HG03060 (cell line): ENCODE measurements around the gene ATP11C.
"Not testable (repeated sequence)": the region's sequence is repeated elsewhere in the genome, so short reads cannot be mapped to it uniquely, and the experiment has no call there.

Experiments
- ATAC-seq: cut with Tn5 transposase; IDR thresholded peaks from one replicate; pipeline ENCODE4 v1.9.1; 2021; ENCODE audit warnings: low read depth, moderate number of reproducible peaks; ENCODE audit not compliant: unreplicated experiment

ATP11C gene

DNA sequence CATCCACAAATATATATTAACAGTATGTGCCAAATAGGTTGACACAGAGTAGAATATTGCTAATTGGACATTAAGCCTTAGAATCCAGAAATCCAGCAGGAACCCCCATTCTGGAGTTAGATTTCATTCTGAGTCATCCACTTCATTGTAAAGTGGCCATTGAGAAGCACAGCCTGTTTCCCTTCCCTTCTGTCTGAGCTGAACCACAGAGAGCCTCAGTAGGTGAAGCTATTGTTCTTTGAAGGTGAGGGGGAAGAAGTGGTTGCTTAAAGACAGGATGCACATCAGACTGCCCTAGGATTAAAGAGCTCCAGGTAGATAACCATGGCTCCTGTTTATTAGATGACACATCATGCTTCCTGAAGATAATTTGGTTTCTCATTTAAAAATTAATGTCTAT is 194.3 kb downstream of the ATP11C start:
- ATAC-seq = no peak

DNA sequence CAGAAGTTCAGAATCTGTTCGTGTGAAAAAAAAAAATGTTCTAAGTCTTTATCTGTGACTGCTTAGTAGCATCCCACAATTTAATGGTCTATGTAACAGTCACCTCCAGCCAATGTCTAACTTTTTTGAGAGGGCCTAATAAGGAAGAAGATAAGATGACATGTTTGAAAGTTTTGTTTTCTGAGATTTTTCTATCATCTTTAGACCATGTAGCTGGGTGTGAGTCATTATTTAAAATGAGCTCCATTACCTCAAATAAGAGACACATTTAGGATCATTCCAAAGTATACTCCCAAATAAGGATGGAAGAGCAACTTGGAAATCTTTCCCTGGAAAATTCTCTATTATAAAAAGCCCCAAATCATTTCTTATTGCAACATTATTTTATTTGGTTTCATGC is 196.7 kb downstream of the ATP11C start:
- ATAC-seq = no peak

DNA sequence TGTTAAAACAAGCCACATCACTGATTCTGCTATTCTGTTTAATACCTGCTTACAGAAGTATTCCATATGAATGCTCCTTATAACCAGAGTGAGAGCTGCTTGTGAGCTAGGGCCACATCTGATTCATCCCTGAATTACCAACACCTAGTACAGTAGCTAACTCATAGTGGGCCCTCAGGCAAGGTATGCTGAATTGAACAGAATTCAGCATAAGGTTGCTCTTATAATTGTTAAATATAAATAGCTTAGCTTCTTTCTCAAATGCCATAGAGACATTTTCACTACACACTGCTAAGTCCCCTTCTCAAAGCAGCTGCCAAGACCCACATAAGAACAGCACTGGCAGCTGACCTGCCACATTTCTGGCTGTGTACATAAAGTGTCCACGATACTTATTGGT is 197.9 kb downstream of the ATP11C start:
- ATAC-seq = no peak

DNA sequence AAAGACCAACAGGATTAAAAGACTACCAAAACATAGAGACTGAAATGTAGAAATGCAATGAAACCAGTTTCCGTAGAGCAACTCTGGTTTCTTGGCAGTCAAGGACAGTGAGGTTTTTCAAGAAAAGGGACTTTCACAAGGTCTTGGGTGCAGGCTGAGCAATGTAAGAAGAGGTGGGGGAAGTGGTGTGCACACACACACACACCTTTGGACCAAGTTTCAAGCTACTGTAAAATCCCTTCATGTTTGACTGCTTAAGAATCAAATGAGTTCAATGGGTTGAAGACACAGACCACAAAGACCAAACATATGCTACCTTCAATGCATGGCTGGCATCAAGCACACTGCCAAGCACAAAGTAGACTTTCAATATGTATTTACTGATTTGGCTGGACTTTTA is 207.1 kb downstream of the ATP11C start:
- ATAC-seq = peak; percentile 93

- ATAC-seq = no peak
Observed at GRCh38 chrX:139724626-139725025, 208.2 kb downstream of the ATP11C start.

DNA sequence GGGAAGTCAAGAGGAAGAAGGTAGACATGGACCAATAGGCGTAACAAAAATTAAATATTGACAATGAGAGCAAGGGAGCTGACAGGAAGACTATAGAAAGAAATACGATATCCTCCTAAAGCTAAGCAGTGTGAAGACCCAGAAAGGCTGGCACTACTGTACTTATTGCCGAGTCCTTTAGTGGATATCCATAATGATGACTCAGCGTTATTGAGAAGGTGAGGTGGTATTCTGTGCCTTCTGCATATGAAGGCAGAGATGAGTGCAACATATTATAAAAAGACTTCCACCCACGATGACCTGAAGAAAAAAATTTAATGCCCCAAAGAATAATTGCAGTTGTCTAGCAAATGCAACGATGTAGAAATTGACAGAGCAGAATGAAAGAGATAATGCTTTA is 211.9 kb downstream of the ATP11C start:
- ATAC-seq = no peak

- ATAC-seq = no peak
Observed at GRCh38 chrX:139720136-139720535, 212.7 kb downstream of the ATP11C start.

DNA sequence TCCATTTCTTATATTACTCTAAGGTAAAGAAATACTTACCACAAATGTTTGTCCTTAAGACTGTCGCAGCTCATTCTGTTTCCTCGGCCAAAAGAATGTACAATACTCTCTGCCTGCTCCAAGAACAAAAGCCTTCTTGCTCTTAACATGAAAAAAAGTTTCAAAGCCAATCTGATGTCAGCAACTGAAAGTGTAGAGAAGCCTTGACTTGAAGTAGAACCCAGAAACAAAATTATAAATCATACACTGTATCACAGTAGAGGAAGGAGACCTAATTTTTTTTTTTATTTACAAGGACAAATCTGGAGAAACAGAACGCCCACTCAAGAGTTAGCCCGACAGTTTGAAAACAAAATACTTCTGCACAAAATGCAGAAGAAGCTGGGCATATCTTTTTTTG is 224.8 kb downstream of the ATP11C start, which contains the start of gene MCF2:
TSS of gene MCF2 (minus strand) at position 101 of the 400 bp plus-strand sequence. CDS start 56,423 bp downstream, outside the sequence.
- ATAC-seq = no peak

GRCh38 chrX:139702658-139703057 is 230.2 kb downstream of the ATP11C start:
- ATAC-seq = no peak

DNA sequence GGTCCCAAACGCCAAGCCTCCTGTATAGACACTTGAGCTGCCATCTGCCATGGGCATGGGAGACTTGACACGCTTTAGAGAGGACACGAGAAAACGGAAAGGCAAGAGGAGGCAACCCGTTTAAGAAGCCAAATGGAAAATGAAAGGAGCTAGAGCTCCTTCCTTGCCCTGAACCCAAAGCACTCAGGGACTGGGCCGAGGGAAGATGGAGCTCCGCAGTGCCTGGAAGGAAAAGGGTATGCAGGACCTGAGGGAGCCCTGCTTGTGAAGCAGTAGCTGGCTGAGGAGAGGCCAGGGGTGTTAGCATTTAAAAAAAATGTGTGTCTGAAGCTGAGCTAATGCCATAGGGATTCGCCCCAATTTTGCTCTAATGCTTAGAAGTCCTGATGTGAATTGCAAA is 239.9 kb downstream of the ATP11C start:
- ATAC-seq = no peak

GRCh38 chrX:139692506-139692849 is 240.4 kb downstream of the ATP11C start:
- no peak for ATAC-seq

- no peak for ATAC-seq
Observed at GRCh38 chrX:139691843-139692505, 240.9 kb downstream of the ATP11C start.

GRCh38 chrX:139691493-139691842 is 241.4 kb downstream of the ATP11C start:
- no peak for ATAC-seq

DNA sequence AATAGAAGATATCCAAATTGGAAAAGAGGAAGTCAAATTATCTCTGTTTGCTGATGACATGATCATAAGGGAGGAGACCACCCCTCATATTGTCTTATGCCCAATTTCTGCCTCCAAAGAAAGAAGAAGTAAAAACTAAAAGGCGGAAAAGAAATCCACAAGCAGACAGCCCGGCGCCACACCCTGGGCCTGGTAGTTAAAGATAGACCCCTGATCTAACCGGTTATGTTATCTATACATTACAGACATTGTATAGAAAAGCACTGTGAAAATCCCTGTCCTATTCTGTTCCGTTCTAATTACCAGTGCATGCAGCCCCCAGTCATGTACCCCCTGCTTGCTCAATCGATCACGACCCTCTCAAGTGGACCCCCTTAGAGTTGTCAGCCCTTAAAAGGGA is 247.7 kb downstream of the ATP11C start:
- ATAC-seq = not testable (repeated sequence)

- no peak for ATAC-seq
Observed at GRCh38 chrX:139680356-139680755, 252.5 kb downstream of the ATP11C start.
